Activated T-cell treated with anti-CD3 and anti-CD28 coated beads, Interleukin-2, amount 50 U/mL, for 48 hours (primary cell): ENCODE results near the gene PTPRM.

Source experiments
- DNase-seq, 2 experiments: peaks; one replicate each; pipeline ENCODE4 v3.0.0-alpha.2; 2020

Gene PTPRM

GRCh38 chr18:7873316-7873715 lies 306.2 kb downstream of the PTPRM start:
- DNase-seq = no peak

GRCh38 chr18:7876354-7877104 lies 309.4 kb downstream of the PTPRM start:
- DNase-seq = no peak

- no peak for DNase-seq
Observed at GRCh38 chr18:7877609-7878008, 310.5 kb downstream of the PTPRM start.

GRCh38 chr18:7878265-7879211 lies 311.4 kb downstream of the PTPRM start:
- no peak for DNase-seq

GRCh38 chr18:7879717-7880116 lies 312.6 kb downstream of the PTPRM start:
- DNase-seq = no peak

GRCh38 chr18:7885865-7886264 lies 318.7 kb downstream of the PTPRM start:
- DNase-seq = no peak

- no peak for DNase-seq
Observed at GRCh38 chr18:7886436-7886835, 319.3 kb downstream of the PTPRM start.

GRCh38 chr18:7889515-7889914 lies 322.4 kb downstream of the PTPRM start:
- DNase-seq = no peak

GRCh38 chr18:7890075-7890474 lies 323.0 kb downstream of the PTPRM start:
- no peak for DNase-seq

- DNase-seq = no peak
Observed at GRCh38 chr18:7892556-7892955, 325.4 kb downstream of the PTPRM start.

- DNase-seq = no peak
Observed at GRCh38 chr18:7894592-7894991, 327.5 kb downstream of the PTPRM start.

- no peak for DNase-seq
Observed at GRCh38 chr18:7895346-7895745, 328.2 kb downstream of the PTPRM start.

- DNase-seq = no peak
Observed at GRCh38 chr18:7896161-7896560, 329.0 kb downstream of the PTPRM start.

GRCh38 chr18:7896805-7897518 lies 329.8 kb downstream of the PTPRM start:
- DNase-seq = no peak

- DNase-seq = no peak
Observed at GRCh38 chr18:7898181-7898580, 331.1 kb downstream of the PTPRM start.

- no peak for DNase-seq
Observed at GRCh38 chr18:7899078-7899477, 332.0 kb downstream of the PTPRM start.

- no peak for DNase-seq
Observed at GRCh38 chr18:7900091-7900490, 333.0 kb downstream of the PTPRM start.

GRCh38 chr18:7901657-7902056 lies 334.5 kb downstream of the PTPRM start:
- no peak for DNase-seq

GRCh38 chr18:7902399-7902839 lies 335.3 kb downstream of the PTPRM start:
- no peak for DNase-seq

GRCh38 chr18:7904529-7904928 lies 337.4 kb downstream of the PTPRM start:
- DNase-seq = no peak

GRCh38 chr18:7908681-7909299 lies 341.7 kb downstream of the PTPRM start:
- DNase-seq = no peak

- DNase-seq = no peak
Observed at GRCh38 chr18:7914834-7915670, 347.9 kb downstream of the PTPRM start.
